ENCODE measurements around the gene OR1J2. TPM values are rescaled to one million over a fixed set of nuclear protein-coding genes. Genes with fewer than 3 reads are reported as not detected.
"Not testable (repeated sequence)": the region's sequence is repeated elsewhere in the genome, so short reads cannot be mapped to it uniquely, and the experiment has no call there.

The OR1J2 gene
- total RNA-seq, 2 donors from 2014 or later = not detected

GRCh38 chr9:122519376-122519775, 8.8 kb downstream of the OR1J2 start:
- Mint-ChIP-seq H3K27me3 (peaks cover 6% of the 10 kb centered on the region), H3K36me3 (ENCODE audit: low read depth) (no peaks in the 10 kb centered on the region), H3K4me1 (no peaks in the 10 kb centered on the region), H3K27ac (no peak overlapping the region), H3K9me3 (no peaks in the 10 kb centered on the region), H3K4me3 (no peak overlapping the region)
- ATAC-seq (replicated peaks) = no peak

GRCh38 chr9:122526602-122527001, 16.0 kb downstream of the OR1J2 start:
- peaks cover 8% of the 10 kb centered on the region for H3K27me3 Mint-ChIP-seq
- no peak overlapping the region for H3K4me3 Mint-ChIP-seq
- H3K4me1 Mint-ChIP-seq = no peaks in the 10 kb centered on the region
- peak overlapping the region; percentile 26 for H3K27ac Mint-ChIP-seq
- H3K36me3 Mint-ChIP-seq (ENCODE audit: low read depth) = no peaks in the 10 kb centered on the region
- no peaks in the 10 kb centered on the region for H3K9me3 Mint-ChIP-seq
- peak; percentile 83 for ATAC-seq (replicated peaks)

GRCh38 chr9:122527193-122527592, 16.6 kb downstream of the OR1J2 start, which contains the start of gene OR1N1:
OR1N1 (minus strand) TSS chr9:122527293; CDS start chr9:122527293, 0 bp downstream.
- Mint-ChIP-seq H3K27me3 (peaks cover 8% of the 10 kb centered on the region), H3K4me1 (no peaks in the 10 kb centered on the region), H3K36me3 (ENCODE audit: low read depth) (no peaks in the 10 kb centered on the region), H3K9me3 (no peaks in the 10 kb centered on the region), H3K27ac (peak within 1 kb of the TSS; percentile 26), H3K4me3 (no peak within 1 kb of the TSS)
- no peak for ATAC-seq (replicated peaks)

DNA sequence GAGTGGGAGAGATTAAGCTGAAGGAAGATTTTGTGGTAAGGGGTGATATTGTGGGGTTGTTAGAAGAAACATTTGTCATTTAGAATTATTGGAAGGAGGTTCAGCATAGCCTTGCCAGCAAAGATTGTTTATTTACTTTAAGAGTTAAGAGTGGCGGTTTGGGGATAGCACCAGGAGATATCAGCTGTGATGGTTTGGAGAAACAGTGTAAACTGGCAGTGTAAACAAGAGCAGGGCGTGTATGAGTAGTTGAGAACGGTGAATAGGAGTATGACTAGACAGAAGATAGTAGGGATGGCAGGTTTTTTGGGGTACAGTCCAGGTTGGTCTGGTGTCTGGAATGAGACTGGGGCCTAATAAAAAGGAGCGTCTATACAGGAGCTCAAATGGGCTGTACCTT, 20.6 kb downstream of the OR1J2 start:
- not testable (repeated sequence) for H3K9me3 Mint-ChIP-seq; H3K27me3 Mint-ChIP-seq; H3K27ac Mint-ChIP-seq; H3K36me3 Mint-ChIP-seq (ENCODE audit: low read depth); ATAC-seq (replicated peaks); H3K4me3 Mint-ChIP-seq; H3K4me1 Mint-ChIP-seq

DNA sequence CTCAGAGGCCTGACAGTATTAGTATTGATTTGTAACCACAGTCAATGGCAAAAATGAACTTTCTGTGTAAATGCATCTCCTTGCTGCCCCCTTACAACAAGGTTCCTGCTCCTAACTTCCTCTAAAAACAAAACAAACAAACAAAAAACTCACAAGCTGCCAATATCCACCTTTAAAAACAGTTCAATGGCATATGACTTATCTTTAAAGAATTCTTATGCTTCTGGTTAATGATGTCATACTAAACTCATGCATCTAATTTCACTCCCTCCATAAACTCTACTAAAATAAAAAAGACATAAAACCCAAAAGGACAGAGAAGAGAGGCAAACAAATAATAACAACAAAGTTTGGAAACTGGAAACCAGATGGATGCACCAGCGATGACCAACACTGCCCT, 25.5 kb downstream of the OR1J2 start:
- H3K4me3 Mint-ChIP-seq = no peak overlapping the region
- no peaks in the 10 kb centered on the region for H3K27me3 Mint-ChIP-seq
- H3K36me3 Mint-ChIP-seq (ENCODE audit: low read depth) = no peaks in the 10 kb centered on the region
- H3K9me3 Mint-ChIP-seq = peaks cover 7% of the 10 kb centered on the region
- ATAC-seq (replicated peaks) = no peak
- no peak overlapping the region for H3K27ac Mint-ChIP-seq
- H3K4me1 Mint-ChIP-seq = no peaks in the 10 kb centered on the region

GRCh38 chr9:122537066-122537465, 26.5 kb downstream of the OR1J2 start:
- not testable (repeated sequence) for H3K27me3 Mint-ChIP-seq; ATAC-seq (replicated peaks); H3K4me1 Mint-ChIP-seq; H3K4me3 Mint-ChIP-seq; H3K36me3 Mint-ChIP-seq (ENCODE audit: low read depth); H3K27ac Mint-ChIP-seq; H3K9me3 Mint-ChIP-seq

DNA sequence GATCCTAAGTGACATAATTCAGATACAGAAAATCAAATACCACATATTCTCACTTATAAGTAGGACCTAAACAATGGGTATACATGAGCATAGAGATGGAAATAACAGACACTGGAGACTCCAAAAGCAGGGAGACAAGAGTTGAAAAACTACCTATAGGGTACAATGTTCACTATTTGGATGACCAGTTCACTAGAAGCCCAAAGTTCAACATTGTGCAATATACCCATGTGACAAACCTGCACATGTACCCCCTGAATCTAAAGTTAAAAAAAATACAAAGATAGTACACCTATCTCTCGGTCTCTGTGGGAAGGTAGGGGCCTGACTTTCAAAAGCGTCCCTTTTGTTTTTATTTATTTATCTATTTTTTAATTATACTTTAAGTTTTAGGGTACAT, 28.2 kb downstream of the OR1J2 start:
- no peak for ATAC-seq (replicated peaks)
- H3K4me3 Mint-ChIP-seq = no peak overlapping the region
- H3K36me3 Mint-ChIP-seq (ENCODE audit: low read depth) = no peaks in the 10 kb centered on the region
- peaks cover 7% of the 10 kb centered on the region for H3K9me3 Mint-ChIP-seq
- no peaks in the 10 kb centered on the region for H3K27me3 Mint-ChIP-seq
- no peaks in the 10 kb centered on the region for H3K4me1 Mint-ChIP-seq
- no peak overlapping the region for H3K27ac Mint-ChIP-seq

GRCh38 chr9:122546196-122546595, 35.6 kb downstream of the OR1J2 start:
- Mint-ChIP-seq H3K27me3 (peaks cover 3% of the 10 kb centered on the region), H3K36me3 (ENCODE audit: low read depth) (no peaks in the 10 kb centered on the region), H3K4me1 (no peaks in the 10 kb centered on the region), H3K4me3 (no peak overlapping the region), H3K27ac (no peak overlapping the region), H3K9me3 (no peaks in the 10 kb centered on the region)
- ATAC-seq (replicated peaks) = no peak

GRCh38 chr9:122551371-122551770, 40.8 kb downstream of the OR1J2 start:
- Mint-ChIP-seq H3K4me1 (no peaks in the 10 kb centered on the region), H3K9me3 (no peaks in the 10 kb centered on the region), H3K27me3 (peaks cover 7% of the 10 kb centered on the region), H3K27ac (no peak overlapping the region), H3K36me3 (ENCODE audit: low read depth) (no peaks in the 10 kb centered on the region), H3K4me3 (no peak overlapping the region)
- ATAC-seq (replicated peaks) = no peak

DNA sequence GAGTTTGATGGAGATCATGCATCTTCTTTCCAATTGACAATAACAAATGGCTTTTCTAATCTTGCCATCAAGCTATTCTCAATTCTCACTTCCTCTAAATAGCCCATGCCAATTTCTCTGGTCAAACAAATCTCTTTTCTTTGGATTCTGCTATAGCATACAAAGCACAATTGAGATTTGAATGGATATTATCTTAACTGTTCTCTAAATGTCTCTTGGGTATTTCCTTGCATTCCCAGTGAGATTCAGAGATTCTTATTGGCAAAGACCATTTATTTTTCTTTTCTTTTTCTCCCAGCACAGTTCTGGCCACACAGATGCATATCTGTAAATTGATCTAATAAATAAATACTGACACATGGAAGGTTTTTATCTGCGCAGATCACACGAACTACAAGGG, 42.2 kb downstream of the OR1J2 start, which contains the start of gene OR1N2:
Gene OR1N2 (plus strand): TSS at position 301 of the 400 bp plus-strand sequence. CDS start 100 bp downstream, outside the sequence.
- Mint-ChIP-seq H3K36me3 (ENCODE audit: low read depth) (no peaks in the 10 kb centered on the region), H3K27me3 (peaks cover 7% of the 10 kb centered on the region), H3K27ac (no peak within 1 kb of the TSS), H3K4me1 (no peaks in the 10 kb centered on the region), H3K9me3 (no peaks in the 10 kb centered on the region), H3K4me3 (no peak within 1 kb of the TSS)
- no peak for ATAC-seq (replicated peaks)

Other genes with a start within 250 kb of the OR1J2 start
- gene RBM18, start 246.0 kb upstream of the OR1J2 start, total RNA-seq = 10 to 100 TPM; 25.7 to 36.1 TPM
- 10 to 100 TPM; 42.7 to 51.3 TPM for gene MRRF, start 245.9 kb upstream of the OR1J2 start, total RNA-seq
- under 1 TPM; 0.13 to 0.37 TPM for gene PTGS1, start 139.8 kb upstream of the OR1J2 start, total RNA-seq
- gene OR1J1, start 32.9 kb upstream of the OR1J2 start, total RNA-seq = not detected
- not detected for gene OR1J4, start 8.3 kb downstream of the OR1J2 start, total RNA-seq
- gene OR1N1, start 16.5 kb downstream of the OR1J2 start, total RNA-seq = not detected
- gene OR1N2, start 42.3 kb downstream of the OR1J2 start, total RNA-seq = under 1 TPM in 1 of 2 donors, not detected in 1; 0.37 TPM
- not detected for gene OR1L8, start 72.6 kb downstream of the OR1J2 start, total RNA-seq
- under 1 TPM in 1 of 2 donors, not detected in 1; 0.45 TPM for gene OR1Q1, start 103.9 kb downstream of the OR1J2 start, total RNA-seq
- under 1 TPM; 0.26 TPM for gene OR1B1, start 146.8 kb downstream of the OR1J2 start, total RNA-seq
- gene OR1L1, start 150.9 kb downstream of the OR1J2 start, total RNA-seq = not detected
- gene OR1L3, start 164.3 kb downstream of the OR1J2 start, total RNA-seq = not detected
- not detected for gene OR1L4, start 213.2 kb downstream of the OR1J2 start, total RNA-seq
- not detected for gene OR1L6, start 231.5 kb downstream of the OR1J2 start, total RNA-seq